ENCODE data around the gene ZNF516. TPM values are rescaled to one million over a fixed set of nuclear protein-coding genes. Genes with fewer than 3 reads are reported as not detected.

ZNF516 gene
- total and polyA plus RNA-seq, 2 of the 13 experiments (the other 11 are each of a cell fraction or from before 2014, with no cell fraction given) = 16.6 to 18.7 TPM

- TF ChIP-seq ZBTB10 (CRISPR knock-in tag; IDR thresholded peaks at IDR 0.05; ENCODE audit: borderline replicate concordance) (no peak), ZNF577 (CRISPR knock-in tag; IDR thresholded peaks at IDR 0.05; ENCODE audit: borderline replicate concordance, low read depth) (no peak), REST (IDR thresholded peaks at IDR 0.05; ENCODE audit: borderline replicate concordance in 1 of 2, low read depth in 1 of 2, low read length in 2 of 2) (no peak), NKX3-1 (CRISPR knock-in tag; IDR thresholded peaks at IDR 0.05) (no peak), TARDBP (CRISPR knock-in tag; IDR thresholded peaks at IDR 0.05) (no peak), AGO2 (optimal IDR thresholded peaks at IDR 0.05; ENCODE audit: low read depth, low read length) (peak; percentile 52), HDAC6 (IDR thresholded peaks at IDR 0.05; ENCODE audit: low read depth, low read length) (no peak), ZNF275 (CRISPR knock-in tag; IDR thresholded peaks at IDR 0.05; ENCODE audit: borderline replicate concordance) (no peak), CENPBD1 (CRISPR knock-in tag; IDR thresholded peaks at IDR 0.05; ENCODE audit: borderline replicate concordance, low read depth) (no peak), ELF4 (CRISPR knock-in tag; IDR thresholded peaks at IDR 0.05; ENCODE audit: borderline replicate concordance) (no peak), RFXANK (CRISPR knock-in tag; IDR thresholded peaks at IDR 0.05) (no peak), TOE1 (CRISPR knock-in tag; IDR thresholded peaks at IDR 0.05) (no peak), ZNF20 (CRISPR knock-in tag; IDR thresholded peaks at IDR 0.05) (no peak), HNF4G (IDR thresholded peaks at IDR 0.05; ENCODE audit: borderline replicate concordance, low read depth, low read length) (no peak), HNF4G (CRISPR knock-in tag; IDR thresholded peaks at IDR 0.05; ENCODE audit: borderline replicate concordance, low read depth) (no peak), ZNF331 (CRISPR knock-in tag; IDR thresholded peaks at IDR 0.05) (peak; percentile 40; the same call in 1 of the 2 replicates), ZNF710 (CRISPR knock-in tag; IDR thresholded peaks at IDR 0.05; ENCODE audit: borderline replicate concordance) (no peak), KLF13 (CRISPR knock-in tag; IDR thresholded peaks at IDR 0.05) (no peak)
Measured at GRCh38 chr18:76351961-76352581, 143.0 kb downstream of the ZNF516 start (continued).
